HEK293T (cell line): ENCODE measurements around the gene ZNF345.

ENCODE experiments used
- BHLHE40 ChIP-seq: fragments of 450-650 bp; IDR thresholded peaks from 2 replicates; pipeline ENCODE4 v1.6.1; 2016; ENCODE audit warnings: mild to moderate bottlenecking, moderate library complexity, borderline replicate concordance
- ELF4 ChIP-seq: fragments of 450-650 bp; IDR thresholded peaks from 2 replicates; pipeline ENCODE4 v1.6.1; 2017; ENCODE audit warnings: antibody characterized with exemption
- FOXK2 ChIP-seq: fragments of 450-650 bp; IDR thresholded peaks from 2 replicates; pipeline ENCODE4 v1.6.1; 2016; ENCODE audit warnings: mild to moderate bottlenecking
- NFRKB ChIP-seq: fragments of 450-650 bp; IDR thresholded peaks from 2 replicates; pipeline ENCODE4 v1.6.1; 2016; ENCODE audit warnings: mild to moderate bottlenecking, moderate library complexity
- SP1 ChIP-seq: fragments of 450-650 bp; IDR thresholded peaks from 2 replicates; pipeline ENCODE4 v1.6.1; 2017
- SUZ12 ChIP-seq: fragments of 450-650 bp; IDR thresholded peaks from 2 replicates; pipeline ENCODE4 v1.6.1; 2016; ENCODE audit warnings: mild to moderate bottlenecking

DNA sequence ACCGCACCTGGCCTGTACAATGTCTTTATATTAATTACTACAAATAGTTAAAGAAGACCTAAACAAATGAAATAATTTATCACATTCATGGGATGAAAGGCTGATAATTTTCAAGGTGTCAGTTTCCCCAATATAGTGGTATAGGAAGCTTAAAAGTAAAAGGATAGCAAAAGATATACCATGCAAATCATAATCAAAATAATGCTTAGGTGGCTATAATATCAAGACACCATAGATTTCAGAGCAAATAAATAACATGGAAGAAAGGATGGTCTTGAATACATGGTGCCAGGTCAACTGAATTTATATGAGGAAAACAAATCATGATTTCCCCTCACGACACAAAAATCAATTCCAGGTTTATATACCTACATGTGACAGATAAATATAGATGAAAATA lies 17.2 kb upstream of the ZNF345 start:
- TF ChIP-seq SP1 (no peak), BHLHE40 (no peak), ELF4 (no peak), SUZ12 (no peak), NFRKB (no peak), FOXK2 (no peak)
